ENCODE results near the gene PWP2.

The PWP2 gene

DNA sequence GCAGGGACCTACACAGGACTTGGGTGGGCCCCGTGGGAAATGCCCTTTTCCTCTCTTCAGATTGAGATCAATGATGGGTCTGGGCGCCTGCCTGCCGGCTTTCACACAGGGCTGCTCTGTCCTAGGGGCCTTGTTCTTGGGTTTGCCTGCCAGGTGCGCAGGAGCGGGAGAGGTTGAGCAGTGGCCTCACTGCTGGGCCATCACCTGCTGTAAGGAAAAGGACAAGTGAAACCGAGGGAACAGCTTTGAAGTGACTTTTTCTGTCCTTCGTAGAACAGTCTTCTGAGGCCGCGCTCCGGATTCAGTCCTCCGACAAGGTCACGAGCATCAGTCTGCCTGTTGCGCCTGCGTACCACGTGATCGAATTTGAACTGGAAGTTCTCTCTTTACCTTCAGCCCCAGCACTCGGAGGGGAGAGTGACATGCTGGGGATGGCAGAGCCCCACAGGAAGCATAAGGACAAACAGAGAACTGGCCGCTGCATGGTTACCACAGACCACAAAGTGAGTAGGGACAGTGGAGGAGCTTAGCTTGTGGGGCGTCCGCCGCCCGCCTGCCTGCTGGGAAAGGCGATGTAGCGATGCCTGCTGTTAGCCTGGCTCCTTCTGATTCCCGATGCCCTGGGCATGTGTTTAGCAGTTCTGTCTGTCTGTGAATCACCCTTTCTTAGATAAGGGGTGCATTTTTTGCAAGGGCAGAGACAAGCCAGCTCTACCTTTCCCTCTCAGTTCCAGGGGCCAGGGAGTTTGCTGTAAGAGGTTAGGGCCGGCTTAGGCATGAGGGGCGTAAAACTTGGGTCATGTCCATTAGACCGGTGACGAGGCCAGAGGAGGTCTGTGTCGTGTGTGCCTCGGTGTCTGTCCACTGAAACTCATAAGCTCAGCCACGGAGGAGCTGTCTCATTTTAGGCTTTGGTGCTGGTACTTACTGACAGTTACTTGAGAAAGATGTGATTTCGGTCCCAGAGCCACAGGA lies 19.5 kb upstream of the PWP2 start:
- Histone ChIP-seq H3K4me1 (ENCODE audit: low read depth, poor library complexity, severe bottlenecking) (no peaks in the 10 kb centered on the region), H3K4me2 (no peak overlapping the region), H3K27me3 (ENCODE audit: insufficient read depth, low read depth) (no peaks in the 10 kb centered on the region), H3K4me3 (IDR thresholded peaks at IDR 0.05; ENCODE audit: insufficient read depth, low read depth, low read length) (no peak overlapping the region), H4K20me1 (ENCODE audit: insufficient read depth) (no peaks in the 10 kb centered on the region), H3K9ac (no peak overlapping the region), H3K27ac (no peak overlapping the region), H3K79me2 (ENCODE audit: insufficient read depth, low read depth) (no peaks in the 10 kb centered on the region), H2AFZ (ENCODE audit: low read depth) (no peak overlapping the region), H3K36me3 (ENCODE audit: insufficient read depth) (peaks cover 15% of the 10 kb centered on the region; the same call in 1 of the 2 replicates)
- TF ChIP-seq, protein P1, sequence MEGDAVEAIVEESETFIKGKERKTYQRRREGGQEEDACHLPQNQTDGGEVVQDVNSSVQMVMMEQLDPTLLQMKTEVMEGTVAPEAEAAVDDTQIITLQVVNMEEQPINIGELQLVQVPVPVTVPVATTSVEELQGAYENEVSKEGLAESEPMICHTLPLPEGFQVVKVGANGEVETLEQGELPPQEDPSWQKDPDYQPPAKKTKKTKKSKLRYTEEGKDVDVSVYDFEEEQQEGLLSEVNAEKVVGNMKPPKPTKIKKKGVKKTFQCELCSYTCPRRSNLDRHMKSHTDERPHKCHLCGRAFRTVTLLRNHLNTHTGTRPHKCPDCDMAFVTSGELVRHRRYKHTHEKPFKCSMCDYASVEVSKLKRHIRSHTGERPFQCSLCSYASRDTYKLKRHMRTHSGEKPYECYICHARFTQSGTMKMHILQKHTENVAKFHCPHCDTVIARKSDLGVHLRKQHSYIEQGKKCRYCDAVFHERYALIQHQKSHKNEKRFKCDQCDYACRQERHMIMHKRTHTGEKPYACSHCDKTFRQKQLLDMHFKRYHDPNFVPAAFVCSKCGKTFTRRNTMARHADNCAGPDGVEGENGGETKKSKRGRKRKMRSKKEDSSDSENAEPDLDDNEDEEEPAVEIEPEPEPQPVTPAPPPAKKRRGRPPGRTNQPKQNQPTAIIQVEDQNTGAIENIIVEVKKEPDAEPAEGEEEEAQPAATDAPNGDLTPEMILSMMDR (conservative IDR thresholded peaks at IDR 0.05; ENCODE audit: low read depth, low read length) = no peak

DNA sequence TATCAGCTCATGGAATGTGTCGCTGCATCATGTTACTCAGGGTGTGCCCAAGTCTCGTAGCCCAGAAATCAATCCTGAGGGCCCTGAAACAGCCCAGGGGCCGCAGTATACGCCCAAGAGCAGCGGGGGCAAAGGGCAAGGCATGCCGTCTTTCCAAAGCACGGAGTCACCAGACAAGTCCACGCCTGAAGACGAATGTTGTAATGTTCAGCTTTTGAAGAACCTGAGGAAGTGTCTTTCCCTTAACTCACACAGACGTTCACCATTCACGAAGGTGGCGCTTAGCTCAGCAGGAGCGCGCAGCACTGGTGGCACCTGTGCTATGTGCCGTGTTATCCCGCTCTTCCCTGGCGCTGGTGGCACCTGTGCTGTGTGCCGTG lies 18.8 kb upstream of the PWP2 start:
- no peak overlapping the region for H3K4me3 ChIP-seq (IDR thresholded peaks at IDR 0.05; ENCODE audit: insufficient read depth, low read depth, low read length)
- no peaks in the 10 kb centered on the region for H4K20me1 ChIP-seq (ENCODE audit: insufficient read depth)
- peaks cover 15% of the 10 kb centered on the region; the same call in 1 of the 2 replicates for H3K36me3 ChIP-seq (ENCODE audit: insufficient read depth)
- no peak overlapping the region for H3K9ac ChIP-seq
- no peaks in the 10 kb centered on the region for H3K27me3 ChIP-seq (ENCODE audit: insufficient read depth, low read depth)
- H3K27ac ChIP-seq = no peak overlapping the region
- no peak overlapping the region for H3K4me2 ChIP-seq
- no peaks in the 10 kb centered on the region for H3K79me2 ChIP-seq (ENCODE audit: insufficient read depth, low read depth)
- H3K4me1 ChIP-seq (ENCODE audit: low read depth, poor library complexity, severe bottlenecking) = no peaks in the 10 kb centered on the region
- H2AFZ ChIP-seq (ENCODE audit: low read depth) = no peak overlapping the region
- TF ChIP-seq, protein P1 (conservative IDR thresholded peaks at IDR 0.05; ENCODE audit: low read depth, low read length) = no peak

DNA sequence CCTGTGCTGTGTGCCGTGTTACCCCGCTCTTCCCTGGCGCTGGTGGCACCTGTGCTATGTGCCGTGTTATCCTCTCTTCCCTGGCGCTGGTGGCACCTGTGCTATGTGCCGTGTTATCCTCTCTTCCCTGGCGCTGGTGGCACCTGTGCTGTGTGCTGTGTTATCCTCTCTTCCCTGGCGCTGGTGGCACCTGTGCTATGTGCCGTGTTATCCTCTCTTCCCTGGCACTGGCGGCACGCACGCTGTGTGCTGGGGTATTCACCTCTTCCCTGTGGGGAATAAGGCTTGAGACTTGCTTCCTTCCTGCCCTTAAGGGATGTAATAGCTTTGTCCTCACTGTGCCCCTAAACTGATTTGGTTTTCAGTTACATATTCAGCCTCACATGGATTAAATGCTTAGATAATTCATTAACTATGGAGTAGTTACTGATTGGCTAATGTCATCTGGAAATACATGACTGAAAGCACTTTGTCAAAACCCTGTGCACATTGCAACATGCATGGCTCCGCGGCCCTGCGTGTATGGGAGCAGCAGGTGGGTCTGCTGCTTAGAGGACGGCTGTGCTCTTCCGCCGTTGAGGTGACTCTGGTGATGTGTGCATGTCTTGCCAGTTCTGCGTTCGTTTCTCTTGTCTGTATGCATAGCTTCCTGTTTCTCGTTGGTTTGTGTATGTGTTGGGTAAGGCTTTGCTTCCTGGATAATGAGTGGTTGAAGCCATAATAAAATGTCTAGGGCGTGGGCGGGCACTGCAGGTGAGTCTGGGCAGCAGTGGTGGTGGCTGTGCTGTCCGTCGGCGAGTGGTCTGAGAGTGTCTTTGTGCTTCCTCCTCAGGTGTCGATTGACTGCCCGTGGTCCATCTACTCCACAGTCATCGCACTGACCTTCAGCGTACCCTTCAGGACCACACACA lies 17.9 kb upstream of the PWP2 start:
- Histone ChIP-seq H3K4me1 (ENCODE audit: low read depth, poor library complexity, severe bottlenecking) (no peaks in the 10 kb centered on the region), H3K79me2 (ENCODE audit: insufficient read depth, low read depth) (no peaks in the 10 kb centered on the region), H4K20me1 (ENCODE audit: insufficient read depth) (no peaks in the 10 kb centered on the region), H3K27ac (no peak overlapping the region), H3K4me3 (IDR thresholded peaks at IDR 0.05; ENCODE audit: insufficient read depth, low read depth, low read length) (no peak overlapping the region), H2AFZ (ENCODE audit: low read depth) (no peak overlapping the region), H3K27me3 (ENCODE audit: insufficient read depth, low read depth) (no peaks in the 10 kb centered on the region), H3K36me3 (ENCODE audit: insufficient read depth) (peaks cover 11% of the 10 kb centered on the region; the same call in 1 of the 2 replicates), H3K4me2 (no peak overlapping the region), H3K9ac (no peak overlapping the region)
- TF ChIP-seq, protein P1 (conservative IDR thresholded peaks at IDR 0.05; ENCODE audit: low read depth, low read length) = no peak

DNA sequence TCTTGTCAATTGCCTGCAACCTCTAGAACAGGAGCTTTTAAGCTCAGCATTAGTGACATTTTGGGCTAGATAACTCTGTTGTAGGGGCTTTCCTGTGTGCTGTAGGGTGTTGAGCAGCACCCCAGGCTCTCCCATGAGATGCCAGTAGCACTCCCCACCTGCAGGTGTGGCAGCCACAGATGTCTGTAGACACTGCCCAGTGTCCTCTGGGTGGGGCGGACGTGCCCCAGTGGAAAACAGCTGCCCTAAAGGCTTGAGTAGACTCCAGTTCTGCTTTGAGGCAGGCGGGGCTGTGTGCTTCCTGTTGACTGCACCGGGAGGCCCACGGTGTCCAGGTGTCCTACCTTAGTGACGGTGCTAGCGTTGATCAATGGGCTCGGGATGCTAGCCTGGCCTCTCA lies 16.9 kb upstream of the PWP2 start:
- H3K4me2 ChIP-seq = no peak overlapping the region
- no peak overlapping the region for H3K27ac ChIP-seq
- H3K9ac ChIP-seq = no peak overlapping the region

More for the DNA sequence above, 16.9 kb upstream of the PWP2 start:
- Histone ChIP-seq H3K4me3 (IDR thresholded peaks at IDR 0.05; ENCODE audit: insufficient read depth, low read depth, low read length) (no peak overlapping the region), H3K79me2 (ENCODE audit: insufficient read depth, low read depth) (no peaks in the 10 kb centered on the region), H3K36me3 (ENCODE audit: insufficient read depth) (peaks cover 9% of the 10 kb centered on the region; the same call in 1 of the 2 replicates), H3K4me1 (ENCODE audit: low read depth, poor library complexity, severe bottlenecking) (no peaks in the 10 kb centered on the region), H4K20me1 (ENCODE audit: insufficient read depth) (no peaks in the 10 kb centered on the region), H3K27me3 (ENCODE audit: insufficient read depth, low read depth) (no peaks in the 10 kb centered on the region), H2AFZ (ENCODE audit: low read depth) (no peak overlapping the region)
- TF ChIP-seq, protein P1 (conservative IDR thresholded peaks at IDR 0.05; ENCODE audit: low read depth, low read length) = no peak
